ENCODE data around the gene CRYAA. TPM values are rescaled to one million over a fixed set of nuclear protein-coding genes. Genes with fewer than 3 reads are reported as not detected.
"Not testable (repeated sequence)": the region's sequence is repeated elsewhere in the genome, so short reads cannot be mapped to it uniquely, and the experiment has no call there.

CRYAA gene, protein sequence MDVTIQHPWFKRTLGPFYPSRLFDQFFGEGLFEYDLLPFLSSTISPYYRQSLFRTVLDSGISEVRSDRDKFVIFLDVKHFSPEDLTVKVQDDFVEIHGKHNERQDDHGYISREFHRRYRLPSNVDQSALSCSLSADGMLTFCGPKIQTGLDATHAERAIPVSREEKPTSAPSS
- total RNA-seq (not detected), polyA plus RNA-seq (not detected), total RNA-seq (0 reads per million in 6 experiments)

- DNase-seq, H3K4me3 Mint-ChIP-seq, H3K27me3 Mint-ChIP-seq, H3K27ac Mint-ChIP-seq, H3K9me3 Mint-ChIP-seq, ATAC-seq, POLR2A ChIA-PET, H3K36me3 Mint-ChIP-seq, H3K4me1 Mint-ChIP-seq: not testable (repeated sequence)
Measured at GRCh38 chr21:43168708-43169107, at the start of gene CRYAA. CRYAA (plus strand) TSS chr21:43169008; CDS start chr21:43169100, 92 bp downstream.

GRCh38 chr21:43130094-43130493 is 38.7 kb upstream of the CRYAA start:
- H3K36me3 Mint-ChIP-seq, ATAC-seq, DNase-seq, H3K4me3 Mint-ChIP-seq, POLR2A ChIA-PET, H3K9me3 Mint-ChIP-seq, H3K4me1 Mint-ChIP-seq, H3K27me3 Mint-ChIP-seq, H3K27ac Mint-ChIP-seq: not testable (repeated sequence)

DNA sequence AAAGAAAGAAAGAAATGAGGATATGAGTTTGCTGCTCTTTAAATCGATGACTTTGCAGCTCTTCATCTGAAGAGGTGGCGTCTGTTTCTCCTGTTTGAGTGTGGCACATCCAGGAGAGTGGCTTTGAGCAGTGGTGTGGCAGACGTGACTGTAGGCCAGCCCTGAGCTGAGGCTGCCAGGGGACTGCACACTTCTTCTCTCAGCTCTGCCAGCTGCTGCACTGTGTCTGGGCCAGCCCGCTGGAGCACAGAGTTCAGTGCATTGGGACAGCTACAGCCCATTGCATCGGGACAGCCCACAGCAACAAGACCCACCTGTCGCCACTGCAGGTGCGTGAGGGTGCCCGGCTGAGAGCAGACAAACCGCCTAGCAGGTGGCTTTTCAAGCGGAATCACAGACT is 34.3 kb upstream of the CRYAA start:
- H3K9me3 Mint-ChIP-seq, POLR2A ChIA-PET, H3K27me3 Mint-ChIP-seq, H3K27ac Mint-ChIP-seq, H3K4me3 Mint-ChIP-seq, H3K4me1 Mint-ChIP-seq, DNase-seq, ATAC-seq, H3K36me3 Mint-ChIP-seq: not testable (repeated sequence)

DNA sequence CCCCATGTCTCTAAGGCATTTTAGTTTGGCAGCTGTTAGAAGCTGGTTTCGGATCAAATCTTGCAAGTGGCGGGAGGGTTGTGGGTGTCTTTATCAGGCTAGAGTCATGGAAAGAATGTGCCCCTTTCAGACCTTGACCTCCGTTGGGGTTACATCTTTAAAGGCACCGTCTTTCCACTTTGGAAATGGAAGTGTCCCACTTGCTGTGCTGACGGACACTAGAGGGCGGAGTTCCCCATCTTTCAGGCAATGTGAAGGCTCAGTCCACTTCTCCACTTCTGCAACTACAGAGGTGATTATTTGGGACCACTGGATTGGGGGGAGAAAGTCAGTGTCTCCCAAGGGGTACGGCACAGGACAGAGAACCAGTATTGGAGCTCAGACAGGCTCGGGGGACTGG is 29.9 kb upstream of the CRYAA start:
- peak in 1 of 2 donors; percentile 37 for ATAC-seq
- H3K9me3 Mint-ChIP-seq, DNase-seq, POLR2A ChIA-PET, H3K36me3 Mint-ChIP-seq, H3K27ac Mint-ChIP-seq, H3K4me1 Mint-ChIP-seq, H3K4me3 Mint-ChIP-seq, H3K27me3 Mint-ChIP-seq: not testable (repeated sequence)

DNA sequence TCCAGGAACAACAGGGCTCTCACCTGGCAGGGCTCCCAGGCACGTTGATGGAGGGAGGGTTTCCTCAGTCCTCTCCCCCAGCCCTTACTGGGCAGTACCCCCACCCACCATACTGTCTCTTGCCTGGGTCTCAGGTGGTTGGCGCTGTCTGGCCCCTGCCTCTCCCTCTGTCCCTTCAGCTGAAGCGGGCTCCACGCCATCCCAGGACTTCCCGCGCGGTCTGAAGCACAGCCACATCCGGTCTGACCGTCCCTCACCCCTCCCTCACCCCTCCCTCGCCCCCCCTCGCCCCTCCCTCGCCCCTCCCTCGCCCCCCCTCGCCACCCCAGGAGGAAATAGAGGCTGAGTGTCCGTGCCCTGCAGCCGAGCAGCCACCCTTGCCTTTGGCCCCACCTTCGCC is 27.4 kb upstream of the CRYAA start:
- DNase-seq, H3K36me3 Mint-ChIP-seq, H3K4me3 Mint-ChIP-seq, H3K4me1 Mint-ChIP-seq, H3K9me3 Mint-ChIP-seq, ATAC-seq, POLR2A ChIA-PET, H3K27me3 Mint-ChIP-seq, H3K27ac Mint-ChIP-seq: not testable (repeated sequence)

DNA sequence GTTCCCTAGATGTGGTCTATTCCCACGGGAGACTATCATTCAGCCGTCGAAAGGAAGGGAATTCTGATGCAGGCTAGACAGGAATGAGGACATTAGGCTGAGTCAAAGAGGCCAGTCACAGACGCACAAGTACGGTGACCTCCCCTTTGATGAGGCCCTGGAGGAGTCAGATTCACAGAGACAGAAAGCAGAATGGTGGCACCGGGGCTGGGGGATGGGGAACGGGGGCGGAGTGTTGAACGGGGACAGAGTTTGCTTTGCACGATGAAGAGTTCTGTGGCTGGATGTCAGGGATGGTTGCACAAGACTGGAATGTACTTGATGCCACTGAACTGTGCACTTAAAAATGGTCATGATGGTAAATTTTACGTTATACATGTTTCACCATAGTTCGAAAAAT is 22.2 kb upstream of the CRYAA start:
- H3K36me3 Mint-ChIP-seq, H3K27me3 Mint-ChIP-seq, POLR2A ChIA-PET, ATAC-seq, H3K27ac Mint-ChIP-seq, DNase-seq, H3K9me3 Mint-ChIP-seq, H3K4me3 Mint-ChIP-seq, H3K4me1 Mint-ChIP-seq: not testable (repeated sequence)

DNA sequence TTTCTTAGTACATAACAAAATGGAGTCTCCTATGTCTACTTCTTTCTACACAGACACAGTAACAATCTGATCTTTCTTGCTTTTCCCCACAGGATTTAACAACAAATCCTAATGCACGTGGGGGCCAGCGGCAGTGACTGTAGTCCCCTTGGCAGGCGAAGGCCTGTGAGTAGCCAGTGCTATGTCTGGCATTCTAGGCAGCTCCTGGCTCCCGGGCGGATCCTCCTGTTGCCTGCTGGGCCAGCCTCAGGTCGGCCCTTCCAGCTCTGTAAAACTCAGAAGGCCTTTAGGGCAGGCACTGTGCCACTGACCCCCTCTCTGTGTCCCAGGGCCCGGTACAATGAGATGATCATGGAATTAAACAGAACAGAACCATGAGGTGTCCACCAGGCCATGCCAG is 20.8 kb upstream of the CRYAA start:
- DNase-seq, POLR2A ChIA-PET, H3K27me3 Mint-ChIP-seq, H3K4me3 Mint-ChIP-seq, ATAC-seq, H3K27ac Mint-ChIP-seq, H3K4me1 Mint-ChIP-seq, H3K36me3 Mint-ChIP-seq, H3K9me3 Mint-ChIP-seq: not testable (repeated sequence)

- H3K4me1 Mint-ChIP-seq, POLR2A ChIA-PET, DNase-seq, ATAC-seq, H3K4me3 Mint-ChIP-seq, H3K27ac Mint-ChIP-seq, H3K36me3 Mint-ChIP-seq, H3K27me3 Mint-ChIP-seq, H3K9me3 Mint-ChIP-seq: not testable (repeated sequence)
Measured at GRCh38 chr21:43149344-43149743, 19.5 kb upstream of the CRYAA start.

- POLR2A ChIA-PET, ATAC-seq, DNase-seq, H3K36me3 Mint-ChIP-seq, H3K4me3 Mint-ChIP-seq, H3K4me1 Mint-ChIP-seq, H3K27me3 Mint-ChIP-seq, H3K27ac Mint-ChIP-seq, H3K9me3 Mint-ChIP-seq: not testable (repeated sequence)
Measured at GRCh38 chr21:43153601-43154000, 15.2 kb upstream of the CRYAA start.

DNA sequence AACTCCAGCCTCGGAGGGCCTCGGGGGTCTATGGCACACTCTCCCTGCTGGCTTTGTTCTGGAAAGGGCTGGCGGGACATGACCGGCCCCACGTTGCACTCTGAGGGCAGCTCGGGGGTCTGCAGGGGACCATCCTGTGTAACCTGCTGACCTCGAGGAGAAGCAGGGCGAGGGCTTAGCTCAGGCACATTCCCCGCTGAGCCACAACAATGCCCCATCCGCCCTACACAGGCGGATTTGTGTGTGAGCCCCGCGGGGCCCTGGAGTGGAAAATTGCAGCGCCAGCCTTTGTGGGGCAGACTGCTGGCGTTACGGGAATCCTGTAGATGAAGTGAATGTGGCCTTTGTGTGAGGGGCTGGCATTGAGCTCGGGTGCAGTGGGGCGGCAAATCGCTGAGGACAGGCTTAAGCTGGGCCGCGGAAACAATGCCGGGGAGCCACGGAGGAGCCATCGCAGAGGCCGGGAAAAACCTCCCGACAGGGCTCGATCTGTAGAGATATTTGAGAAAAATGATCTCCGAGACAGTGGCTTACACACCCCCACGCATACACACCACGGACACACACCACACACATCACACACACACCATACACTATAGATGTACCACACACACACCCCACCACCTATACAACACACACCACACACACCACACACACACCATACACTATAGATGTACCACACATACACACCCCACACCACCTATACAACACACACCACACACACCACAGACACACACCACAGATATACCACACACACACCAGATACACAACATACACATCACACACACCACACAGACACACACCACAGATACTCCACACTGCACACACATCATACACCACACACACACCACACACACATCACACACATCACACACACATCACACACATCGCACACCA is 9.3 kb upstream of the CRYAA start:
- H3K27me3 Mint-ChIP-seq, H3K4me1 Mint-ChIP-seq, H3K27ac Mint-ChIP-seq, DNase-seq, H3K36me3 Mint-ChIP-seq, H3K4me3 Mint-ChIP-seq, ATAC-seq, POLR2A ChIA-PET, H3K9me3 Mint-ChIP-seq: not testable (repeated sequence)

GRCh38 chr21:43161826-43162707 is 6.7 kb upstream of the CRYAA start:
- POLR2A ChIA-PET, DNase-seq, H3K27ac Mint-ChIP-seq, H3K4me3 Mint-ChIP-seq, H3K4me1 Mint-ChIP-seq, H3K27me3 Mint-ChIP-seq, ATAC-seq, H3K36me3 Mint-ChIP-seq, H3K9me3 Mint-ChIP-seq: not testable (repeated sequence)

DNA sequence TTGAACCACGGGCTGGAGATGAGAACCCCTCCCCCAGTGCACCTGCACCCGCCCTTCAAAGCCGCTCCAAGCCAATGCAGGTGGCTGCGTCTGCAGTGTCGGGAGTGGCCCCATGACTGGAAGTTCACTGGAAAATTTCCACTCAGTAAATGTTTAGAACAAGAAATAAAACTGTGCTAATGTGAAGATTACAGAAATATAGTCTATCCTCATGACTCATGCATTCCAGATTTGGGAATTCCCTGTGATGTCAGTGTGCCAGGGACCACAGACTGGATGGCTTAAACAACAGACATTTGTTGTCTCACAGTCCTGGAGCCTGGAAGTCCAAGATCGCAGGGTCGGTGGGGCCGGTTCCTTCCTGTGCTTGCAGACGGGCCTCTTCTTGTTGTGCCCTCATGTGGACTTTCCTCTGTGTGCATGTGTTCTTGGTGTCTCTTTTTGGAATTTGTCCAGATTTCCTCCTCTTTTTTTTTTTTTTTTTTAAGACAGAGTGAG is 6.1 kb upstream of the CRYAA start:
- H3K27ac Mint-ChIP-seq, ATAC-seq, H3K4me3 Mint-ChIP-seq, H3K27me3 Mint-ChIP-seq, H3K4me1 Mint-ChIP-seq, POLR2A ChIA-PET, DNase-seq, H3K9me3 Mint-ChIP-seq, H3K36me3 Mint-ChIP-seq: not testable (repeated sequence)

DNA sequence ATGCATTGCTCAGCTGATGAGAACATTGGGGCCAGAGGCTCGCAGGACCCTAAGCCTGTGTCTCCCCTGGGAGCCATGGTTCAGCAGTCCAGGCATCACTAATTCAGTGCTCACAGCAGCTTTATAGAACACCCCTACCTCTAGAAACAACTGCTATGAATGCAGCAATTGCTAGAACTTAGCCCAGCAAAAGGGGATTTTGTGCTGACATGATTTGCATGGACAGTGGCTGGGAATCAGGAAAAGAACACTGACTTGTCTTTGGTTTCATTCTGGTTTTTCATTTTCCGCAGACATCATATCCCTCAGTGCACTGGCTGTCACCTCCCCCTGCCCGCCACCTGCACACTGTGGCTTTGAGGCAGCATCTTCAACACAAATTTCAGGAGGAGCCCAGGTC is 4.0 kb upstream of the CRYAA start:
- H3K4me1 Mint-ChIP-seq, H3K4me3 Mint-ChIP-seq, POLR2A ChIA-PET, ATAC-seq, H3K27me3 Mint-ChIP-seq, H3K36me3 Mint-ChIP-seq, DNase-seq, H3K9me3 Mint-ChIP-seq, H3K27ac Mint-ChIP-seq: not testable (repeated sequence)

All from naive thymus-derived CD8-positive, alpha-beta T cell (primary cell).